ENCODE data around the gene BABAM2.
"Not testable (repeated sequence)": the region's sequence is repeated elsewhere in the genome, so short reads cannot be mapped to it uniquely, and the experiment has no call there.

Gene BABAM2

DNA sequence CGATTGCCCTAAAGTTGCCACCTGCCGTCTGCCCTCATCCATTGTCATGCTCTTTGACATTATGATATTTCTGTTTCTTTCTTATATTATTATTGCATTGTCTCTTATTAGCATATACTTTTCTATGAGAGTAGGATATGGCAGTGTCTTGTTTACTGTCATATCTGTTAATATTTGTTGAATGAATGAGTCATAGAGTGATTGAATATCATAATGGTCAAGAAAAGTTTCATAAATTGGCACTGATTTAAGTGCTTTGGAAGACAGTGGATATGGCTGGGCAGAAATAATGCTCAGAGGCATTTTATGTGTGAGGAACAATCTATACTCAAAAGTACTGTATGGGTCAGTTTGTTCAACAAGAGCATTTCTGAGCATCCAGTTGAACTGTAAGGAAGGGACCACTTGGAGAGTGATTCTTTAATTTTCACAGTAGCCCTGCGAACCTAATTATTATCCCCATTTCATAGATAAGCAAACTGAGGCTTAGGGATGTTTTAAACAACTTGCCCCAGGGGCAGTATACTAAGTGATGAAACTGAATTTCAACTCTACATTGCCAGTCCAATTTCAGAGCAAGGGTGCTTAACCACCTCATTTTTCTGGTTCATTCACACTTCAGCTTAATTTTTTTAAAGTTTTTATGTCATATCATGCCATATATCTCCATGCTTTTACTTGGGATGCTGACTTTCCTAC is 326.7 kb downstream of the BABAM2 start:
- no peak for DNase-seq

- no peak for DNase-seq
These were observed 328.6 kb downstream of the BABAM2 start for GRCh38 chr2:28219138-28219537.

DNA sequence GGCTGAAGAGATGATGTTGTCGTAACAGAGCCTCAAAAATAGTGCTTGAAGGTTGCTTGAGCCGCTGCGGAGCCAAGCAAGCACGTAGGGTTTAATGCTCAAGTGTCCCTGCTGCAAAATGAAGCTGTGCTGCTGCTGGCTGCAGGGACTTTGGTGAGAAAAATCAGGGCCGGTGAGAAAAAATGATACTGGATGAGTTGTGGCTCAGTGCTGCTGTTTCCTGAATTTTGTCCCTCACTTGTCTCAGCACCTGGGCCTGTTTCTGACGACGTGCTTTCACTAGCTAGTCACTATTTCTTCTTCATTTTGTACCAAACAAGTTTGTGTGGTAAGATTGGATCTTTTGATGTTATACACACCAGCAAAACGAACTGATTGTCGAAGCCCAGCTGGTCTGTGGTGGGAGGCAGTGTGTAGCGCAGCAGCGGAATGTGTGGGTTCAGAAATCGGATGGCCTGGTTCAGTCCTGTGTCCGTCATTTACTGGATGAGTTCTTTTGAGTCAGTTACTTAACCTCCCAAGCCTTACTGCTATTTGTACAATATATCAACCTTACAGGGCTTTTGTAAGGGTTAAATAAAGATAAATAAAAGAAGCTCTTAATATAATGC is 329.3 kb downstream of the BABAM2 start:
- DNase-seq: no peak

- peak; percentile 80 for DNase-seq
These were observed 334.3 kb downstream of the BABAM2 start for GRCh38 chr2:28224648-28225472.

DNA sequence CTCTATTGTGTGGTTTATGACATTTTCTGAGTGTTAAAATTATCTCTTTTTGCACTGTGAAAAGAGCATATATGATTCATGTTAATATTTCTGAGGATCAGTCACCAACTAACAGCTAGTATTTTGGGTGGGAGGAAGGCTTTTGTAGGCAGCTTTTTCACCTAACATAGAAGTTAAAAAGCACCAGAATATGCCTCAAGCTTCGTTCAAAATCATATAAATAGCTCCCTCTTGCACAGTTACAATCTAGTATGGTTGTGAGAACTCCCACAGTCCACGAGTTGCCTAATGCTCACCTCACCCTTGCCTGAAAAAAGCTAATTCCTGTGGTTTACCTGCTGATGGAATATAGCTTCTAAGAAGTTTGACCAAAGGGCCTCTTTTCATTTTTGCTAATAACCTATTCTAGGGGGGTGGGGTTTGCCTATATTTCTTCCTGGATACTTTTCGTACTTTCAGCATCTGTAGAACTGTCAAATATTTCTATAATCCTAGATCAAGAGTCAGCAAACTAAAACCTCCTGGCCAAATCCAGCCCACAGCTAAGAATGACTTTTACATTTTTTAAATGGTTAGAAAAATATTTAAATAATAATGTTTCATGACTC is 335.0 kb downstream of the BABAM2 start:
- DNase-seq: peak; percentile 41

DNA sequence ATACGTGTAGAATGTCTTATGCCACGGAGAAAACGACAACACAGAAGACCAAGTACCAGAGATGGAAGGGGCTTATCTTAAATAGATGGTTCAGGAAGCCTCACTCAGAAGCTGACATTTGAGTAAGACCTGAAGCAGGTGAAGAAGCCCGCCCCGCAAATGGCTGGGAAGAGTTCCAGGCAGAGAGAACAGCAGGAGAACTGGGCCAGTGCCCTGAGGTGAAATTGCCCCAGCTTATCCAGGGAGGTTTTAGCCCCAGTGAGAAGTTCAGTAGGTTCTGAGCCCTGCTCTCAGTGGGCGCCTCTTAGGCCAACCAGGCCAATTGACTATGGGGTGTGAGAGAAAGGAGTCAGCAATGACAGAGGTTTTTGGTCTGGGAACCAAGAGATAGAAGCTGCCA is 336.0 kb downstream of the BABAM2 start:
- DNase-seq: no peak

GRCh38 chr2:28227498-28227897 is 337.0 kb downstream of the BABAM2 start:
- DNase-seq: no peak

DNA sequence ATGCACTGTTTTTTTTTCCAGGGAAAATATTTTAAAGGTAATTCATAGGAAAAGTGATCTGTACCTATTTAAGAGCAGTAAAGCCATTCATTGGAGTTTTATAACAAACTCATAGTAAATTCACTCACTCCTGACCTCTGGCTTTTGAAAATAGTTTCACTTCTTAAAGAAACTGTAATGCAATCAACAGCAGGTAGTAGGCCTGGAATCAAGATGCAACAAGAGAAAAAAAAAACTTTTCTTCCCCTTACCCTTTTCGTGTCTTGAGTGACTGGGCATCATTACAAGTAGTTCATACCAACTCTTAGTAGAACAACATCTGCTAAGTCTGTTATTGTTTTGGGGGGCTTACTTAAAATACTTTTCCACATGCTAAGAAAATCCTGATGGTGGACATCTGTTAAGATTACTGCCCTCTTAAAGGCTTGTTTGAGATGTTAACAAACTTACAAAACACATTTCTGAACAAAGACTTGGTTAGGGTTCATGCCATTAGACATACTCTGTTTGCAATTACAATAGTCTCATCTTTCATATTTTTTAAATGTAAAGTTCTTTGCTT is 338.0 kb downstream of the BABAM2 start:
- DNase-seq: no peak

DNA sequence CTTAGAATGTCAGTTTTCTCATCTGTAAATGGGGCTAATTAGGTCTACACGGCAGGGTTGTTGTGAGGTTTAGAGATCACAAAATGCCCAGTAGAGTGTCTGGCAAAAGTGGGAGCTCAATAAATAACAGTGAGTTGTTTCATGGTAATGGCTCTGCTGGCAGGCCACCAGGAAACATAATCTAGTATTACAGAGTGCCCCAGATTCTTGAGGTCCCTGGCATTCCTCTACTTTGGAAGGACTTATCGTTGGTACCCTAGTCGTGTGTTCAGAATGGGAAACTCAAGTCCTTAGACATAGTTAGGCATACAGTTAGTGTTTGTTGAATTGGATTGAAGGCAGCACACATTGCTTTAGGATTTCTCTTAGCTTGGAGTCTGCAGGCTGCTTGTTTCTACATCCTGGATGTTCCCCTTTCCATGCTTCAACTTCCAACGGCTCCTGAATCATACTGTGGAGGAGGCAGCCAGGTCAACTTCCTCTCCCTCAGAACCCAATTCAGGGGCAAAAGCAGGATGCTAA is 340.6 kb downstream of the BABAM2 start:
- peak; percentile 56 for DNase-seq

DNA sequence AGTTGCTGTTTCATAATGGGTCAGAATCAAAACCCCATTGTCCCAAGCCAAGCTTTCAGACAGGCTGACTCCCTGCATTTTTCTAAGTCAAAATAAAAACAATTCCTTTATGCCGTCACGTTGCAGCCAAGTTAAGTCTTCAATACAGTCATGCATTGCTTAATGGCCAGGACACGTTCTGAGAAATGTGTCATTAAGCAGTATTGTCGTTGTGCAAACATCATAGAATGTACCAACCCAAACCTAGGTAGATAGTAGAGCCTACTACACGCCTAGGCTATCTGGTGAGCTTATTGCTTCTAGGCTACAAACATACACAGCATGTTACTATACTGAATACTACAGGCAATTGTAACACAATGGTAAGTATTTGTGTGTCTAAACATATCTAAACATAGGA is 341.8 kb downstream of the BABAM2 start:
- DNase-seq: peak; percentile 26

GRCh38 chr2:28233164-28233676 is 342.7 kb downstream of the BABAM2 start:
- DNase-seq: peak; percentile 44

- DNase-seq: peak; percentile 15
These were observed 344.3 kb downstream of the BABAM2 start for GRCh38 chr2:28234807-28235206.

DNA sequence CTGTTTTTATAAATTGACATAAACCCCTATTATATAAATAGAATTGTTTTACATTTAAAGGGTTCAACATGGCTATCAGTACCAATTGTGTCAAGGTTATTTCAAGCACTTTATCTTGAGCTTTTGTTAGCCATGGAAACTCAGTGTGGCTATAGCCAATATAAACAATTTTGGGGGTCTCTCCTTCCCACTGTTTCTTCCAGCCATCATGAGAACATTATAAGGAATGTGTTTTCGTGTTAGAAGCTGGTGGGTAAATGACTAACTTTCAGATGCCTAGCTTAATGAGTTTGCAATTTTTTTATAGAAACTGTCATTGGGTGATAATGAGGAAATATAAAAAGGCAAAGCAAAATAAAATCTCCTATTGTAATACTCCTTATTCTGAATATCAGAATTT is 348.7 kb downstream of the BABAM2 start:
- no peak for DNase-seq

DNA sequence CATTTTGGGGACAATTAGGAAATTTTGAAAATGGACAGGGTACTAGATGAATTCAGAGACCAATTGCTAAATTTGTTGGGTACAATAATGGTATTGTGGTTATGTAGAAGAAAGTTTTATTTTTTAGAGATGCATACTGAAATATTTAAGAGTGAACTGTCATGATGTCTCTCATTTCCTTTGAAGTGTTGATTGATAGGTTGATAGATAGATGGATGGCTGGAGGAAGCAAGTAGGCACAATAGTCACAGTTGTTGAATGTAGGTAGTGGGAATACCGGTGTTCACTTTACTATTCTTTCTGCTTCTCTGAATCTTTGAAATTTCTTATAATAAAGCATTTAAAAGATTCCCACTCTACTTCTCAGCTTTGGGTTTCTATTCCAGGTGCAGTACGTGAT is 350.4 kb downstream of the BABAM2 start:
- no peak for DNase-seq

- no peak for DNase-seq
These were observed 356.8 kb downstream of the BABAM2 start for GRCh38 chr2:28247290-28247689.

GRCh38 chr2:28247734-28248133 is 357.2 kb downstream of the BABAM2 start:
- DNase-seq: no peak

DNA sequence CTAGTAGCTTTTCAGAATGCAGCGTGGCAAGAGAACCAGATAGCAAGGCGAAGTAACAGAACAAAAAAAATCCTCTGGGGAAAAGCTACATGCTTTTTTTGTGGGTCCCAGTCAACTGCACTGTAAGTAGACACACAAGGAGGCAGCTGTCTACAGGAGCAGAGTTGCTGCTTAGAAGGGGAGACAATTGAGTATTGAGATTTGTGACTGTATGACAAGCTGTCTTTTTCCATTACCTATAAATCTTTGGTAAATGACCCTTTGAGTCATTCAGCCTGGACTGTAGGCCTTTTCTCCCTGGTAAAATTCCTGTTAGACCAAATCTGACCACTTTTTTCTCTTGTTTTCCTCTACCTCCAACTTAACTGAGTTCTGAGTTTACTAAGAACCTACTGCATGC is 358.0 kb downstream of the BABAM2 start:
- DNase-seq: no peak

GRCh38 chr2:28250006-28250405 is 359.5 kb downstream of the BABAM2 start:
- peak; percentile 95 for DNase-seq

GRCh38 chr2:28251337-28251736 is 360.8 kb downstream of the BABAM2 start:
- no peak for DNase-seq

GRCh38 chr2:28252311-28252710 is 361.8 kb downstream of the BABAM2 start:
- no peak for DNase-seq

DNA sequence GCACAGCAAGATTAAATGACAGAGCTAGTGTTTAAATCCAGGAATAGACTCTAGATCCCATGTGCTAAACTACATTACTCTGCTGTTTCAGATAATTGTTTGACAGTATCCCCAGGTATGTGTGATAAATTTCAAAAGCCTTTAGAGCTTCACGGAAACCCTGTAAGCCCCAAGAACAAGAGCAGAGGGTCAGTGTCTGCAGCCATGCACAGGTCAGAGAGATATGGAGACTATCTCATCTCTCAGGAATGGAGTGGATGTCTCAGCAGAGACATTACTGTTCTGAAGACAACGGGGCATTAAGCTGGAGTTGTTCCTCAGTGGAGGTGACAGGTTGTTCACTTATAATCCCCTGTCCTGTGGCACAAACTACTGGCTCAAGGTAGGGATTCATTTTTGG is 363.0 kb downstream of the BABAM2 start:
- no peak for DNase-seq

DNA sequence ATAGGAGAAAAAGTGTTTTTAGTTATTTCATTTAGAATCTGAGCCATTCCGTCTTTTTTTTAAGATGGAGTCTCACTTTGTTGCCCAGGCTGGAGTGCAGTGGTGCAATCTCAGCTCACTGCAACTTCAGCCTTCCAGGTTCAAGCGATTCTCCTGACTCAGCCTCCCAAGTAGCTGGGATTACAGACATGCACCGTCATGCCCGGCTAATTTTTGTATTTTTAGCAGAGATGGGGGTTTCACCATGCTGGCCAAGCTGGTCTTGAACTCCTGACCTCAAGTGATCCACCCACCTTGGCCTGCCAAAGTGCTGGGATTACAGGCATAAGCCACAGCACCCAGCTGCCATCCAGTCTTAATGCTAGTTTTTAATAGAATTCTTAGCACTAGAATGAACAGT is 364.7 kb downstream of the BABAM2 start:
- not testable (repeated sequence) for DNase-seq
